CD4-positive, alpha-beta T cell treated with Interferon gamma for 1 hour (primary cell): ENCODE measurements around the gene NEK5.
"Not testable (repeated sequence)": the region's sequence is repeated elsewhere in the genome, so short reads cannot be mapped to it uniquely, and the experiment has no call there.

ENCODE experiments used
- DNase-seq: peaks from one replicate; pipeline ENCODE4 v3.0.0-alpha.2; 2020

Gene NEK5

DNA sequence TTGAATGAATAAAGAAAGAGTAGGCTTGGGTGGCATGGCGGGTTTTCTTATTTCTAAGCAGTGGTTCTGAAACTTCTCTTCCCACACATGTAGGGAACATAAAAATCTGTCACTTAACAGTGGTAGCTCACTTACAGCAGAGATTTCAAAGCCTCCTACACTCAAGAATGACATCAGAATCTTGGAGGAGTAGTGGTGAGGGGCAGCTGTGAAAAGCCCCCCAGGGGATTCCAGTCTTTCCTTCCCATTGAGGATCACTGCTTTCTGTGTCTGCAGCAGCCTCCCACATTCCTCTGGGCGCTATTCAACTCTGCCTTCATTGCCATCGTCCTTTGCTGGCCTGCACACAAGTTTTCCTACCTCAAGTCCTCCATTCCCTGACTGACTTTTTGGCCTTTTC is 8.6 kb upstream of the NEK5 start:
- no peak for DNase-seq

DNA sequence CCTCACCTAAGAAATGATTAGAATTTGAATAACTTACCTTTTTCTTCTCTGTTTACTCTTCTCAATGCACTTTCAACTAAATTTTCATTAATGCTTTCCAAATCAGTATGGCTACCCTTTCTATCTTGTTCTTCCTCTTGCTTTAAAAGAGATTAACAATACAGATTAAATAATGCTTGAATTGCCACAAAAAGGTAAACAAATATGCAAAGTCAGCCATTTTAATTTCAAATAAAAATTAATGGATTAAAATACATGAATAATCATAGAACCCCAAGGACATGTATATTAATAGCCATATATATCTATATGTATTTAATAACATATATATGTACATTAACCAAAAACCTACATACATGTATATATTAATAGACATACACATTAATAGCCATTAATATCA is 7.9 kb upstream of the NEK5 start:
- DNase-seq: no peak

DNA sequence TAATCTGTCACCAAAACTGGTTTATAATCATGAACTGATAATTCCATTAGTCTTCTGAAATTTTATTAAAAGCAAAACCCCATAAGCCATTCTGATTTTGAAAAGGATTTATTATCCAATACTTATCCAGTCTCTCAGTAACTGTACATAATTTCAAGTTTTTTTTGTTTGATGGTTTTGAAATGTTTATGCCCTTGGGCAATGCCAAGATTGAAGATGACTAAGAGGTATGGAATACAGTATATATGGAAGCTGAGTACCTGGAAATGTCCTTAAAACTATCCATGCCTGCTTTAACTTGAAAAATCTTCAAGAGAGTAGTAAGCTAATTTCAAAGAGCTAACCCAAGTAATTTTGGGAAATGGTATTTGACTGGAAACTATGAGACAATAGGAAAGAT is 1.8 kb upstream of the NEK5 start:
- DNase-seq: no peak

DNA sequence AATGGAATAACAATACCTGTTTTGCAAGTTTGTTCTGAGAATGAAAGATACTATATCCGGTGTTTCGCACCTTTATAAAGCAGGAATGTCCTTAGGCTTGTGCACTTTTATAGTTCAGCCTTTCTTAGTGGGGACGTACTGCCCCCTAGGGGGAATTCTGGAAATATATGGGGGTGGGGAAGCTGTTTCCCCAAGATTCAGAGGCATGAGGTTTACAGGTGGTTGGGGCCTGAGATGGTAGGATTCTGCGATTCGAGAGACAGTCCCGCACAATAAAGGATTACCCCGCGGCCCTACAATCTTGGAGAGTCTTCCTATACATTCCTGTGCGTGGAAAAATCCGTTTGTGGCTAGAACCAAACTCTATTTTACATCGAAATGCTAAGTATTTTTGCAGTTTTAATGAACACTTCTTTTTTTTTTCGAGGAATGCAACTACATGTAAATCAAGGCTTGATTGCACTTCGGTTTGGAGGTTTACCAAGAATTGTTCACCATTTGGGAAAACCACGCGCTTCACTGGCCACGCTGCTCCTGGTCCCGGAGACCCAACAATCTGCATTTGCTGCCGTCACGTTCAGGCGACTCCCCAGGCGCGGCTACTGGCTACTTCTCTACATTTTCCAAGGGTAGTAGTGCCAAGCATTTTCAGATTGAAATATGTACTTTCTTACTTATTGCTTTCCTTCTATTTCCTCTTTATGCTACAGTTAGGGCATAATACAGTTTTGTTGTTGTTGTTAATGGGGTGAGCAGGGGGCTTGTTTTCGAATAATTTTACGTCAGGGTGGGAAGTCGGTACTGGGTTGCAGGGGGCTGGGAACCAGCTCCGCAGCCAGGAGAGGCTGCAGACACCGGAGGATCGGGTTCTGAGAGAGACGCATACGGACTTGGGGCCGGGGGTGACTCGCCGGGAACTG is 830 bp downstream of the NEK5 start:
- DNase-seq: peak; percentile 40

DNA sequence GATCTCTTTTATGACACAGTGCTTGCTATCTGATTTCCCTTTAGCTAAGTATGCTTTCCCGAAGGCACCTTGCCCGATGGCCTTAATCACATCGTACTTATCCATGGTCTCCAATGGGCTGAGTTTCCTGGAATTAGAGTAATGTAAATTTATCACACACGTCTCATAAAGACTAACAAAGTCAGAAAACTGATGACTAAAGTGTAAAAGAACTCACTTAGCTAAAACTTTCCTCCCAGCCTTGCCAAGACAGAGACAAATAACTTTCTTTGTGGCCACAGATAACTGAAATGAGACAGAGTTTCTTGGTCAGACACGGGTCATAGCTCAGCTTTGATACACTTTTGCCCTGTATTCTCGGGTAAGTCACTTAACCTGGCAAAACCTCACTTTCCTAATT is 1.5 kb downstream of the NEK5 start:
- DNase-seq: no peak

DNA sequence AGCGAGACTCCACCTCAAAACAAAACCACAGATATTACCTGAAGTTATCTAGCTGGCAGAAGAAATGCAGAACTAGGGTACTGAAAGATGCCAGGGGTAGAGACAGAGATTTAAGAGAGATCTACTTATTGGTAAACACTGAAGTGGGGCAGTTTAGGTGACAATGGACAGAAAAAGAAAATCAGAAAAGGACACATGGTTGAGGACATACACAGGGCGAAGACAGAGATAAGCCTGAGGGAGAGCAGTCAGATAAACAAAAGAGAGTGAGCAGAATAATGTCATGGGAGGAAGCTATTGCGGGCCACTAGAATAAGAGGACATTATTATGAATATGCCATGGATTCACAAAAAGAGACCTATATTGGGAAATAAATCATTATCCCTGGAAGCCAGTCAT is 3.3 kb downstream of the NEK5 start:
- no peak for DNase-seq

DNA sequence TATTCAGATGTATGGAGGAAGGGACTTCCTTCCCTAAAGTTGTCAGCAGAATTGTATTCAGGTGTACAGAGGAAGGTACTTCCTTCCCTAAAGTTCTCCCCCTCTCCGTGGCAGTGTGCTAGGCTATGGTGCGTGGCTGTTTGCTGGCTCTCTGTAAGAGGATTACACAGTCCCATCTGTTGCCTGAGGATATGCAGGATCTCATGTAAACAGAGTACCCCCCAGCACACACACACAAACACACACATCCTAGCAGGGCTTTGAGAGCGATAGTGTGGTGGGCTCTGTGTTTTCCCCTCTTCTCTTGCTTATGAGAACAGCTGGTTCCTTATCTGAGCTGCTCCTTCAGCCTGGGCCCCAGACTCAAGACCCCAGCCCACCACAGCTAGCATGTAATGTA is 10.3 kb downstream of the NEK5 start:
- DNase-seq: no peak

DNA sequence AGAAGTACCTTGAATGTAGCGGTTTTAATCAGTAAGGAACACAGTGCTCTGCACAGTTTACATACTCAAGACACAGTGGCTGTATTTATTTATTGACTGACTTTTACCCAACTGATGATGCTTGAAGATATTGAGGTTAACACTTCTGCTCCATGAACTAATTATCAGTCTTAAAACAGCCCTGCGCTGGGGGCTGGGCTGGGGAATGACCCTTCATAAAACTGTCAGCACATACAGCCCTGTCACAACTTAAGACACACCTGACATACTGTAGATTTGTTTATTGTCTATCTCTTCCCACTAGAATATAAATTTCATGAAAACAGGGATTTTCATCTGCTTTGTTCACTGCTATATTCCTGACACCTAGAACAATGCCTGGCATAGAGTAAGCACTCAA is 10.8 kb downstream of the NEK5 start:
- no peak for DNase-seq

DNA sequence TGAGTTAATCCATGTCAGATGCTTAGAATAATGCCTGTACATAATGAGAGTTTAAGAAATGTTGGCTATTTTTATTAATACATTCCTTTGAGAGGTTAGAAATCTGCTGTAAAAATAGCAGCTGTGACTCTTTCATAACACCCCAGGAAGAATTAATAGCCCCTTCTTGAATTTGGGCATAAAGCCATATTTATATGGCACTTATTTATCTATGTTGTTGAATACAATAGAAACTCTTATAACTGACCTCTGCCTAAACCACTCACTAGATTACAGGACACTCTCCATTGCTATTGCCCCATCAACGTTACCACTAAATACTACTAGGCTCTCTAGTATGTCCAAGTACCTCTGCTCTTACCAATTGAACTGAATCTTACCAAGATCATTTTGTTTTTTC is 16.3 kb downstream of the NEK5 start:
- DNase-seq: no peak

DNA sequence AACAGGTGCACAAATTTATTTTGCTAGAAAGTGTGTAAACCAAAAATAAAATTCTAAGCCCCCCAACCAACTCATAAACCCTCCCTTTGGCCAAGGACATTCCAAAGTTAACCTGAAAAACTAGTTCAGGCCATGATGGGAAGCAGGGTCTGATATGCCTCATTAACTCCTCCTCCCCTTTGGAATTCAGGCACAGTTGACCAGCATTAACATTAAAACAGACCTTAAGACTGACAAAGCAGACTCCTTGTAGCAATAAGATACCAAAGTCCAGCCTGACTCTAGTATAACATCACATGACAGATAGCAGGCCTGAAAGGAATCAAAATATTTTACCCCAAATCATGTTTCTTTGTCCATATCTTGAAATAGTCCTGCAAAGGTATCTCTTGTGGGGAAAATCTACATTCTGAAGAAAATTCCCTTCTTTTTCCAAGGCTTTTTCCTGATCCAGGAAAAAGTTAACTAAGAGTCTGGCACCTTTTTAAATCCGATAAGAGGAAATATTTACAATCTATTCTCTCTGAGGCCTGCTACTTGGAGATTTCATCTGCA is 19.7 kb downstream of the NEK5 start:
- DNase-seq: no peak

DNA sequence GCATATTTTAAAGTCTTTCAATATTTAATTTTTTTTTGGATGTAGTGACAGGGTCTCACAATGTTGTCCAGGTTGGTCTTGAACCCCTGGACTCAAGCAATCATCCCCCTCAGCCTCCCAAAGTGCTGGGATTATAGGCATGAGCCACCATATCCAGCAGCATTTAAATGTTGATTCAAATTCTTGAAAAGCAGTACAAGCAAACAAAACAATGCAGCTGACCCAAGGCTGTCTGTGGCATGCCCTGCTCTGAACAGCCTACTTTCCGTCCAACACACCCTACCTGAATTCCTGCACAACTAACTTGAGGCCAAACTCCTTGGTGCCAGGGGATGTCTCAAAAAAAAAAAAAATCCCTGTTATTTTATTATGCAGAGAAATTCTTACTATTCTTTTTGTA is 23.0 kb downstream of the NEK5 start:
- DNase-seq: no peak

DNA sequence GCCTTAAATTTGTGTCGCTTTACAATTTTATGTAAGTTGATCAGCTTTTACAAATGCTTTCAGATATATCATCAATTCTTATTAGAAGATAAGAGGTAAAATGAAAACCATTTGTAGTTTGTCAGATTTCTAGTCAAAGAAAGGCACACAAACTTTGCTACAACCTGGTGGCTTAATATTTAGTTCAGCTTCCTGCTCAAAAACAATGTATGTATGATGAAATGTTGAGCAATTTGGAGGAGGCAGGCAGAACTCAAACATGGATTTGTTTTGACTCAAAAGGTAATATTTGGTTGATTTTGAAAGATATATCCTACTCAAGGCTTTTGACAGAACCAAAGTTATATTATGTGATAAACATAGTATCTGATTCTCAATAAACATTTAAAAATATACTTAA is 24.2 kb downstream of the NEK5 start:
- DNase-seq: no peak

DNA sequence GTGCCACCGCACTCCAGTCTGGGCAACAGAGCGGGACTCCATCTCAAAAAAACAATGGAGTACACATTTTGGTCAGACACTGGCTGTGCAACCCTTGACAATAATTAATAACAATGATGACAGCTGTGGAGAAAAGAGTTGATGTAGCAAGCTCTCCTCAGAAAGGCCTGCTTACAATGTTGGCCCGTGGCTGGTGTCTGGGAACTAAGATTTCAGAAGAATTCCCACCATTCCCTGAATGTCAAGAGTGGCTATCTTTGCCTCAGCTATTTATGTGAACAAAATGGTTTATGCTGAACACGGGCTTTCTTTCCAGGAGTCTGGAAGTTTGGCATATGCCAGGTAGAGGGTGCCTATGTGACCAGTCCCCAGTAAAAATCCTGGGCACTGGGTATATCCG is 25.5 kb downstream of the NEK5 start:
- no peak for DNase-seq

DNA sequence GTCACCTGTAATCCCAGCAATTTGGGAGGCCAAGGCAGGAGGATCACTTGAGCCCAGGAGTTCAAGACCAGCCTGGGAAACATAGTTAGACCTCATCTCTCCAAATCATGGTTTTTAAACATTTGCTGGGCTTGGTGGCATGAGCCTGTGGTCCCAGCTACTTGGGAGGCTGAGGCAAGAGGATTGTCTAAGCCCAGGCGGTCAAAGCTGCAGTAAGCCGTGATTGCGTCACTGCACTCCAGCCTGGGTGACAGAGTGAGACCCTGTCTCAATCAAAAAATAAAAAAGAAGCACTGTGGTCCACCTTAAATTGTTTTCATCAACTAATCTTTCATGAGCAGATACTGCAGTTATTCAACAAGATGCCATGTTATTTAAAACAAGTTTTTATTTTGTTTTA is 26.4 kb downstream of the NEK5 start:
- DNase-seq: not testable (repeated sequence)

DNA sequence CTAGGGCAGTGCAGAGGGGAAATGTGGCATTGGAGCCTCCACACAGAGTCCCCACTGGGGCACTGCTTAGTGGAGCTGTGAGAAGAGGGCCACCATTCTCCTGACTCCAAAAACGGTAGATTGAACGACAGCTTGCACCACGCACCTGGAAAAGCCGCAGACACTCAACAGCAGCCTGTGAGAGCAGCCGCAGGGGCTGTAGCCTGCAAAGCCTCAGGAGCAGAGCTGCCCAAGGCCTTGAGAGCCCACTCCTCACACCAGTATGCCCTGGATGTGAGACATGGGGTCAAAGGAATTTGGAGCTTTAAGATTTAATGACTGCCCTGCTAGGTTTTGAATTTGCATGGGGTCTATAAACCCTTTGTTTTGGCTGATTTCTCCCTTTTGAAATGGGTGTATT is 31.7 kb downstream of the NEK5 start:
- DNase-seq: no peak

DNA sequence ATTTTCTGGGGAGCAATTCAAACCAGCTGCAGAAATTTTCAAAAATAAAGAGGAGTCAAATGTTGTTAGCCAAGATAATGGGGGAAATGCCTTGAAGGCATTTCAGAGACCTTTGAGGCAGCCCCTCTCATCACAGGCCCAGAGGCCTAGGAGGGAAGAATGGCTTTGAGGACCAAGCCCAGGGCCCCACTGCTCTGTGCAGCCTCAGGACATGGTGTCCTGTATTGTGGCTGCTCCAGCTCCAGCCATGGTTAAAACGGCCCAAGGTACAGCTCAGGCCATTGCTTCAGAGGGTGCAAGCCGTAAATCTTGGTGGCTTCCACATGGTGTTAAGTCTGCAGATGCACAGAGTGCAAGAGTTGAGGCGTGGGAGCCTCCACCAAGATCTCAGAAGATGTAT is 32.1 kb downstream of the NEK5 start:
- DNase-seq: no peak

DNA sequence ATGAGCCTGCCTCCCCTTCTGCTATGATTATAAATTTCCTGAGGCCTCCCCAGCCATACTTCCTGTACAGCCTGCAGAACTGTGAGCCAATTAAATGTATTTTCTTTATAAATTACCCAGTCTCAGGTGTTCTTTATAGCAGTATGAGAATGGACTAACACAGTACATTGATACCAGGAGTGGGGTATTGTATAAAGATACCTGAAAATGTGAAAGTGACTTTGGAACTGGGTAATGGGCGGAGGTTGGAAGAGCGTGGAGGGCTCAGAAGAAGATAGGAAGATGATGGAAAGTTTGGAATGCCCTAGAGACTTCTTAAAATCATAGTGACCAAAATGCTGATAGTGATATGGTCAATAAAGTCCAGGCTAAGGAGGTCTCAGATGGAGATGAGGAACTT is 32.8 kb downstream of the NEK5 start:
- DNase-seq: no peak

DNA sequence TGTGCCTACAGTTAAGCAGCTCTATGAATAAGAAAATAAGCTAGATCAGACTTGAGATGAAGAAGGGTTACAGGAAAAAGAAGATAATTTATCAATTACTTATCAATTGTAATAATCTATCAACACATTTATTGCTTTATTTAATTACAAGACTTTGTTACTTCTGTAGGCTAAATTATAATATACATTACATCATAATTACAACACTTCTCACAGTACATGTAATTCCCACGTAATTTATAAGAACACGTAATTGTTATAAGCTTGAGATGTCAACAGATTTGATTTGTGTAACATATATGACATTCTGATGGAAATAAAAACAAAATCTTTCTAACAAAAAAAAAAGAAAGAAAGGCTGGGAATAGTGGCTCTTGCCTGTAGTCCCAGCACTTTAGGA is 36.8 kb downstream of the NEK5 start:
- DNase-seq: no peak

DNA sequence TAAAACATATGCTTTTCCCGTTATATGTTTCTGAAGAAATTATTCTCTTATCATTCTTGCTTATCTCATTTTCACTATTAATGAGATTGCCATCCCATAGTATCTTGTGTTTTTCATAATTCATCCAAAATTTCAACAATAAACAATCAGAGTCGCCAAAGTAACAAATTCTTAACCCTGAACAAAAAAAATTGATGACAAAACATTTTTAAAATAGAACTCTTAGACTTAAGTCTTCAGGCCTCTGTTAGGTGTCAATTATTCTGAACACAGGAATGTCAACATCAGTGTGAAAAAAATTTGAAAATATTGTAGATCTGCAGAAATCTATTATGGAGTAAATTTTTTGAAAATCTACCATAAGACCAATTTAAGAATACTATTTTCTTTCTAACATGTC is 37.4 kb downstream of the NEK5 start:
- no peak for DNase-seq

DNA sequence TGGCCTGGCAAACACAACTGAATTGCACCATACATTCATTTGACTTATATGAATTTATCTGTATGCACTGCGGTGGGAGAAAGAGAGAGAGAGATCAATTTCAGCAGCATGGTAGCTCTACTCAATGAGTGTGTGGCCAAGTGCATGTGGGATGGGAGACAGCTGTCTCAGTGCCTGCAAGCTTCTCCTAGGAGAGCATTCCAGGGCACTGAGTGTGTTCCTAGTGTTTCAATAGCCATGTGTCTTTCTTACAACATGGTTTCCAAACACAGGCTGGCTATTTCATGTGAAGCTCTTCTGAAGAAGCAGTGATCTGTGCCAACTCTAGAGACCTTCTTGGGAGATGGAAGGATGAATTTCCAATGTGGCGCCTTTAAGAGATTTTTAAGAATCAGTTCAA is 43.5 kb downstream of the NEK5 start:
- DNase-seq: no peak

DNA sequence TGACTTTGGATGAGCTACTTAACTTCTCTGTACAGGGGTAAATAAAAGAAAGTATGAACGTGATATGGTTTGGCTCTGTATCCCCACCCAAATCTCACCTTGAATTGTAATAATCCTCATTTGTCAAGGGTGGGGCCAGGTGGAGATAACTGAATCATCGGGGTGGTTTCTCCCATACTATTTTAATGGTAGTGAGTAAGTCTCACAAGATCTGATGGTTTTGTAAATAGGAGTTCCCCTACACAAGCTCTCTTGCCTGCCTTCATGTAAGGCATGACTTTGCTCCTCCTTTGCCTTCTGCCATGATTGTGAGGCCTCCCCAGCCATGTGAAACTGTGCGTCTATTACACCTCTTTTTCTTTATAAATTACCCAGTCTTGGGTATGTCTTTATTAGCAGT is 43.9 kb downstream of the NEK5 start:
- not testable (repeated sequence) for DNase-seq

DNA sequence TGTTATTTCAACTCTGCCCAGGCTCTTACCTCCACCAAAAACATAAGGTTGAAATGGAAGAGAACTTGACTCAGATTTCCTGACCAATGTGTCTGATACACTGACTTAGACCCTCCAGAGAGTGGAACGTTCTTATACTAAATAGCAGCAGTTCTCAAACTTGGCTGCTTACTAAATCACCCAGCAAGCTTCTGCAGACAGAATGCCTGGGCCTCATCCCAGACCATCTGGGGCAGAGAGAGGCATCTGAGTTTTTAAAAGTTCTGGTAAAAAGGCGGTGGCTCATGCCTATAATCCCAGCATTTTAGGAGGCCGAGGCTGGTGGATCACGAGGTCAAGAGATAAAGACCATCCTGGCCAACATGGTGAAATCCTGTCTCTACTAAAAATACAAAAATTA is 46.3 kb downstream of the NEK5 start:
- DNase-seq: no peak

DNA sequence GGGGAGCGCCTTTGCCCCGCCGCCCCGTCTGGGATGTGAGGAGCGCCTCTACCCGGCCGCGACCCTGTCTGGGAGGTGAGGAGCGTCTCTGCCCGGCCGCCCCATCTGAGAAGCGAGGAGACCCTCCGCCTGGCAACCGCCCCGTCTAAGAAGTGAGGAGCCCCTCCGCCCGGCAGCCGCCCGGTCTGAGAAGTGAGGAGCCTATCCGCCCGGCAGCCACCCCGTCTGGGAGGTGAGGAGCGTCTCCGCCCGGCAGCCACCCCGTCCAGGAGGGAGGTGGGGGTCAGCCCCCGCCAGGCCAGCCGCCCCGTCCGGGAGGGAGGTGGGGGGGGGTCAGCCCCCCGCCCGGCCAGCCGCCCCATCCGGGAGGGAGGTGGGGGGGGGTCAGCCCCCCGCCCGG is 49.0 kb downstream of the NEK5 start:
- DNase-seq: not testable (repeated sequence)

DNA sequence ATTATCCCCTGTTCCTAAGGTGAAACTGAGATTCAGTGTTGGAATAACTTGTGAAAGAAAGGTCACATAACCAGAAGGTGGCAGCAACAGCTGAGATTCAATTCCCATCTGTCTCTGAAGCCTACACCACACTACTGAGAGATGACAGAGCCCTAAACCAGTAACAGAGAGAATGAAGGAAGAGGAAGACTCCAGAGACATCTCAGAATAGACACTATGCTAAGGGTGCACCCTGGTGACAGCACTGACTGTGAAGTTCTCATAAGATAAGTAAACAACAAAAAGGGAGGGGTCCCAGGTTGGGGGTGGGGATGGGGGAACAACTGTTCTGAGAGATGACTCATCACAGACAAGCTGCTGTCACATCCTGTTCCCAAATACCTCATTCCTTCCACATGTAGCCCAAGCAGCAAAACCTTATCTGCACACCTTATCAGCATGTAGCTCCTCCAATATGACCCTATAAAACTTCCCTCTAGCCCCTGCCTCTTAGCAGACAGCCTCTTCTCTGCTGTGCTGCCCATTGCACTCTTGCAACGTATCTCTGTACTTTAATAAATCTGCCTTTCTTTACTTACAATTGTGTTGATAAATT is 57.8 kb downstream of the NEK5 start:
- no peak for DNase-seq

DNA sequence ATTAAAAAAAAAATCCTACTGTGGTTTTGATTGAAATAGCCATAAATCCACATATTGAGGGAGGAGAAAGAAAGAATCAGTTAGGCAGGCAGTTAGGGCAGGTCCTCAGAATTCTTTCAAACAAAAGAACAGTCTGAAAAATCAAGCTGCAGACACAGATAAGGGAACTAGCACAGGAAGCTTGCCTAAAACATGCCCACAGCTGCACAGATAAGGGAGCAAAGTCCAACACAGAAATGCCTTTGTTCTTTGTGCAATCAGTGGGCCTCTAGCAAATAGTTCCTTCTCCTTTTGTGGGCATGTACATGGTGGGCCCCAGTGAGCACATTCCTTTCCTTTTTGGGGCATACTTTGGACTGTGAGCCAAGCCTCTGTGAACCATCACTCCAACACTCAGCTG is 61.6 kb downstream of the NEK5 start:
- no peak for DNase-seq
